Measurements from ENCODE around the gene SNRPF. TPM values are rescaled to one million over a fixed set of nuclear protein-coding genes. Genes with fewer than 3 reads are reported as not detected.

Gene SNRPF
- total and polyA plus RNA-seq, 11 donors = 2.5 to 48.6 (median 11.9) TPM

GRCh38 chr12:95859947-95860850, 1.4 kb downstream of the SNRPF start:
- peaks cover 0 to 4% (median 0%) of the 10 kb centered on the region in 12 donors for H3K9me3 ChIP-seq
- peaks cover 0 to 4% (median 0%) of the 10 kb centered on the region in 9 donors for H3K27me3 ChIP-seq
- peaks cover 0 to 28% (median 16%) of the 10 kb centered on the region in 12 donors for H3K4me1 ChIP-seq
- H3K4me3 ChIP-seq = peak overlapping the region in 11 of 12 donors; percentile 49 to 91 (median 82)
- TF ChIP-seq CTCF (IDR thresholded peaks at IDR 0.05) (no peak), POLR2A (IDR thresholded peaks at IDR 0.05) (no peak)
- H3K27ac ChIP-seq = no peak overlapping the region
- peaks cover 2 to 43% (median 35%) of the 10 kb centered on the region in 9 donors for H3K36me3 ChIP-seq
- no peak for DNase-seq
- intact Hi-C loops (cut with DNase I) = no loop called here
- no peak for ATAC-seq
- 74 to 78% (median 75%) methylated on average over 10 of the region's 10 CpGs for WGBS, 4 donors

GRCh38 chr12:95862038-95862437, 3.3 kb downstream of the SNRPF start:
- intact Hi-C loops (cut with DNase I) = no loop called here
- WGBS, 4 donors = 98 to 99% (median 99%) methylated on average over 3 of the region's 3 CpGs
- peaks cover 3 to 61% (median 54%) of the 10 kb centered on the region in 9 donors for H3K36me3 ChIP-seq

GRCh38 chr12:95863337-95863736, 4.6 kb downstream of the SNRPF start:
- intact Hi-C loops (cut with DNase I) = no loop called here
- ATAC-seq = no peak
- TF ChIP-seq POLR2A (IDR thresholded peaks at IDR 0.05) (no peak), CTCF (IDR thresholded peaks at IDR 0.05) (no peak)
- Histone ChIP-seq H3K4me3 (no peak overlapping the region), H3K27ac (no peak overlapping the region), H3K4me1 (peaks cover 0 to 22% (median 13%) of the 10 kb centered on the region in 12 donors), H3K36me3 (peaks cover 3 to 73% (median 62%) of the 10 kb centered on the region in 9 donors), H3K27me3 (no peaks in the 10 kb centered on the region), H3K9me3 (peaks cover 0 to 4% (median 0%) of the 10 kb centered on the region in 12 donors)
- DNase-seq = no peak

More at GRCh38 chr12:95862038-95862437, 3.3 kb downstream of the SNRPF start:
- no peaks in the 10 kb centered on the region for H3K27me3 ChIP-seq
- no peak overlapping the region for H3K4me3 ChIP-seq
- TF ChIP-seq POLR2A (IDR thresholded peaks at IDR 0.05) = no peak
- TF ChIP-seq CTCF (IDR thresholded peaks at IDR 0.05) = no peak
- H3K9me3 ChIP-seq = peaks cover 0 to 4% (median 0%) of the 10 kb centered on the region in 12 donors
- no peak overlapping the region for H3K27ac ChIP-seq
- DNase-seq (no peak), ATAC-seq (no peak)
- peaks cover 0 to 28% (median 16%) of the 10 kb centered on the region in 12 donors for H3K4me1 ChIP-seq

GRCh38 chr12:95870897-95871296, 12.1 kb downstream of the SNRPF start:
- no peak overlapping the region for H3K27ac ChIP-seq
- TF ChIP-seq CTCF (IDR thresholded peaks at IDR 0.05) (no peak), POLR2A (IDR thresholded peaks at IDR 0.05) (no peak)
- no peaks in the 10 kb centered on the region for H3K4me1 ChIP-seq
- DNase-seq (no peak), ATAC-seq (no peak)
- H3K4me3 ChIP-seq = no peak overlapping the region
- peaks cover 0 to 45% (median 25%) of the 10 kb centered on the region in 9 donors for H3K36me3 ChIP-seq
- H3K9me3 ChIP-seq = no peaks in the 10 kb centered on the region
- WGBS, 4 donors = 91 to 96% (median 95%) methylated on average over 4 of the region's 4 CpGs
- intact Hi-C loops (cut with DNase I) = no loop called here
- H3K27me3 ChIP-seq = no peaks in the 10 kb centered on the region
